MCF 10A (cell line): Measurements from ENCODE around the gene GDPD5. TPM values are rescaled to one million over a fixed set of nuclear protein-coding genes. Genes with fewer than 3 reads are reported as not detected.

Experiments
- BruUV-seq: library from RNA; stranded (reverse); fragments of 400-500 nt; replicated peaks from 2 replicates; lab custom pipeline; 2021; lab: Mats Ljungman, UMichigan
- CTCF ChIA-PET: fragments of 300-600 bp; sonication (Branson Sonifier 250); formaldehyde crosslinking; extraction: SDS; loops from one replicate; lab custom pipeline; 2021; ENCODE audit warnings: antibody characterized with exemption, inconsistent platforms; lab: Yijun Ruan, JAX
- POLR2A ChIA-PET: fragments of 300-600, 350-650 bp; sonication (Branson Sonifier 250); formaldehyde crosslinking; extraction: SDS; loops from one replicate; lab custom pipeline; 2020; ENCODE audit warnings: antibody characterized with exemption, inconsistent platforms; lab: Yijun Ruan, JAX
- DNase-seq: peaks from one replicate; pipeline ENCODE4 v3.0.0-alpha.2; 2018; ENCODE audit not compliant: unreplicated experiment
- H3K27ac Mint-ChIP-seq: one replicate; pipeline ENCODE4 v1.8.0; 2022; ENCODE audit warnings: mild to moderate bottlenecking, low read depth, mixed read lengths; ENCODE audit not compliant: unreplicated experiment
- H3K27me3 Mint-ChIP-seq: one replicate; pipeline ENCODE4 v1.8.0; 2022; ENCODE audit warnings: mixed read lengths; ENCODE audit not compliant: insufficient read depth, unreplicated experiment
- H3K36me3 Mint-ChIP-seq: one replicate; pipeline ENCODE4 v1.8.0; 2022; ENCODE audit warnings: mild to moderate bottlenecking, moderate library complexity, mixed read lengths; ENCODE audit not compliant: insufficient read depth, unreplicated experiment
- H3K4me1 Mint-ChIP-seq: one replicate; pipeline ENCODE4 v1.8.0; 2022; ENCODE audit warnings: mixed read lengths; ENCODE audit not compliant: insufficient read depth, unreplicated experiment
- H3K4me3 Mint-ChIP-seq: one replicate; pipeline ENCODE4 v1.8.0; 2022; ENCODE audit warnings: mild to moderate bottlenecking, moderate library complexity, mixed read lengths; ENCODE audit not compliant: unreplicated experiment
- H3K9me3 Mint-ChIP-seq: one replicate; pipeline ENCODE4 v1.8.0; 2022; ENCODE audit warnings: mixed read lengths; ENCODE audit not compliant: unreplicated experiment
- CTCF ChIP-seq: fragments of 200-600 bp; IDR thresholded peaks from one replicate; pipeline ENCODE4 v1.8.0; 2022; ENCODE audit warnings: antibody characterized with exemption, mild to moderate bottlenecking; ENCODE audit not compliant: unreplicated experiment
- intact Hi-C: fragments of 100-400 bp; cut with micrococcal nuclease; formaldehyde crosslinking; loops from 2 replicates; pipeline ENCODE4 v1.14.1; 2022
- total RNA-seq: library from RNA; stranded (reverse); gene quantifications from 2 replicates; pipeline ENCODE4 v1.2.3, GENCODE V29; 2022

The GDPD5 gene
- total RNA-seq, 1 experiment from 2014 or later, result 5.6 TPM

- no TSS peak for BruUV-seq
- Mint-ChIP-seq H3K9me3 (no peaks in the 10 kb centered on the region), H3K27me3 (no peaks in the 10 kb centered on the region), H3K4me3 (no peak overlapping the region), H3K36me3 (no peaks in the 10 kb centered on the region), H3K27ac (no peak overlapping the region), H3K4me1 (no peaks in the 10 kb centered on the region)
- no peak for TF ChIP-seq CTCF
- POLR2A ChIA-PET, result no interaction called here
- CTCF ChIA-PET, result interaction anchor here (0.6 kb wide), 1 partner anchor 24 kb away, joined by 3 read pairs; no protein-coding TSS in a partner anchor
- DNase-seq, result no peak
- intact Hi-C loops, result no loop called here
These were observed 55.8 kb downstream of the GDPD5 start for GRCh38 chr11:75469785-75470405.

DNA sequence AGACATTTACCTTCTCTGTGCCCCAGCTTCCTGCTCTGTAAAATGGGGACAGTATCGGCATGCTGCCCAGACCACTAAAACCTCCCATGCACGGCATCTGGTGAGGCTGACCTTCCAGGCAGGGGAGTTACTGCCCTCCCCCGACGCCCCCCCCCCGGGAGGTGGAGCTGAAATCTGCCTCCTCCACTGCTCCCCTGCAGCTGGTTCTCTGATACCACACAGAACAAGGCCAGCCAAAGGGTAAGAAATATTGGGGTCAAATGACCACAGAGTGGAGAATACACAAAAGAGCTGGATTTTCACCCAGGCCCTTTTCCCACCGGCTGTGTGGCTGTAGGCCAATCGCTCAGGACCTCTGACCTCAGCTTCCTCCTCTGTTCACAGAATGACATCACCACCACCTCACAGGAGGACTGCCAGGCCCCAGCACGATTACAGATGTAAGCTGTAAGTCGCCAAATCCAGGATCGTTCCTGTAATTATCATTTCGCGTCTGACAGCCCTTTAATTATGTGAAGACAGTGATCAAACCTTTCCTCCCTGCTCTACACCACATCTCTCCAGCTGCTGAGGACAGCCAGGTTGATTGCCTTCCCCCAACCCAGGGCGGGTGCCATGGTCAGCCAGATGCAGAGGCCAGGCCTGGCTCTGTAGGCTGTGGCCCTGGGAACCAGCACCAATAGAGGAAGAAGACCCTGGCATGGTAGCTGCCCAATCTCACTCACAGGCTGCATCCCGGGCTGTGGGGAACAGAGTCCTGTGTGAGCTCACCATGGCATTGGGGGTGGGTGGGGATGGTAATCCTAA lies 57.0 kb downstream of the GDPD5 start:
- no peaks in the 10 kb centered on the region for H3K4me1 Mint-ChIP-seq
- no TSS peak for BruUV-seq
- H3K9me3 Mint-ChIP-seq, result no peaks in the 10 kb centered on the region

DNA sequence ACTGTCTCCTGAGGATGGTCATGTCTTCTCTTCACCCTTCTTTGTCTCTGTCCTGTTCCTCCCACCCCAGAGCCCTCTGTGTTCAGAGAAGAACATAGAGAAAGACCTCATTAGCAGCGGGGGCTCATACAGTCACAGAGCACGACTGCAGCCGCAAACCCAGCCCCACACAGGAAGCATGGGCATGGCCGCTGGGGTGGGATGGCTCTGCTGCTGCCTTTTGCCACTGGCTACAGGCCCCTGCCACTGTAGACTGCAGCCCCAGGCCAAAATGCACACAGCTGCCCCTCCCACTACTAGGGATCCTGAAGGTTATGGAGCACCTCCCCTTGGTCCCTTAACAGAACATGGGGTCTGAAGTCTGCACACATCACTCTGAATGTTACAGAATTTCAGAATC lies 57.9 kb downstream of the GDPD5 start:
- Mint-ChIP-seq H3K27ac (no peak overlapping the region), H3K4me3 (no peak overlapping the region), H3K36me3 (no peaks in the 10 kb centered on the region), H3K9me3 (no peaks in the 10 kb centered on the region), H3K27me3 (no peaks in the 10 kb centered on the region), H3K4me1 (no peaks in the 10 kb centered on the region)
- no peak for TF ChIP-seq CTCF
- CTCF ChIA-PET, result interaction anchor here (0.6 kb wide), 1 partner anchor 1570 kb away, joined by 3 read pairs; no protein-coding TSS in a partner anchor
- POLR2A ChIA-PET, result no interaction called here
- no TSS peak for BruUV-seq
- DNase-seq, result no peak
- intact Hi-C loops, result no loop called here

More for the DNA sequence above, 57.0 kb downstream of the GDPD5 start:
- Mint-ChIP-seq H3K4me3 (no peak overlapping the region), H3K27ac (no peak overlapping the region), H3K36me3 (no peaks in the 10 kb centered on the region), H3K27me3 (no peaks in the 10 kb centered on the region)
- ChIA-PET POLR2A (no interaction called here), CTCF (interaction anchor here (0.6 kb wide), 1 partner anchor 1569 kb away, joined by 3 read pairs; no protein-coding TSS in a partner anchor)
- no peak for TF ChIP-seq CTCF
- no peak for DNase-seq
- intact Hi-C loops, result no loop called here

DNA sequence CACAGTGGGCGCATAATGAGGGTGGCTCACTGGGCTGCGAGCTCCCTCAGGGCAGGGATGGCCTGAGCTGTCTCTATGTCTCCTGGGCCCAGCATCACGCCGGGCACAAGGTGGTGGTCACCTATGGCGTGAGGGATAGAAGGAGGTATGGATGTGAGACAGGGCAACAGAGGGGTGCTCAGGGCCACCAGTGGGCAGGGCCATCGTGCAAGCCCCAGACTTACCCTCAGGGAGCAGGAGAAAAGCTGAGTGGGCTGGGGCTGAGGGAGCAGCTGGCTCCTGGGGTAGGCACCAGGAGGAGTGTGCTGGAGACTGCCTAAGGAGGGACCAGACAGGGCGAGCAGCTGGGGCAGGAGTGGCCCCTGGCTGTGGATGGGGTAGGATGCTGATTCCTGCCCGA lies 58.4 kb downstream of the GDPD5 start:
- no peak for DNase-seq
- no peak for TF ChIP-seq CTCF
- ChIA-PET CTCF (interaction anchor here (0.7 kb wide), 1 partner anchor 567 kb away, joined by 4 read pairs; no protein-coding TSS in a partner anchor), POLR2A (no interaction called here)
- Mint-ChIP-seq H3K4me3 (no peak overlapping the region), H3K9me3 (no peaks in the 10 kb centered on the region), H3K36me3 (no peaks in the 10 kb centered on the region), H3K4me1 (no peaks in the 10 kb centered on the region), H3K27ac (no peak overlapping the region), H3K27me3 (no peaks in the 10 kb centered on the region)
- no TSS peak for BruUV-seq
- intact Hi-C loops, result no loop called here
